ENCODE results near the gene GPR141. TPM values are rescaled to one million over a fixed set of nuclear protein-coding genes. Genes with fewer than 3 reads are reported as not detected.
A peak's percentile ranks its signal among the peaks of the same experiment; 100 is the strongest.

GPR141 gene
- total and polyA plus RNA-seq, 4 donors: 0.88 to 4.2 (median 1.2) TPM; not detected in 1

- ATAC-seq (ENCODE audit: low FRiP score) (peak; percentile 33), DNase-seq (no peak)
- no peaks in the 10 kb centered on the region for H3K36me3 ChIP-seq (ENCODE audit: control insufficient read depth in 1 of 2, insufficient read depth in 2 of 2, low read length in 1 of 2)
- H3K27me3 ChIP-seq (ENCODE audit: control insufficient read depth in 1 of 2, insufficient read depth in 2 of 2, low read length in 1 of 2): no peaks in the 10 kb centered on the region
- H3K27ac ChIP-seq (ENCODE audit: low read depth in 1 of 2, low read length in 2 of 2): no peak overlapping the region
- H3K9me3 ChIP-seq (ENCODE audit: control insufficient read depth, low read length): no peaks in the 10 kb centered on the region
- intact Hi-C loops (cut with DNase I): no loop called here
- H3K4me3 ChIP-seq (ENCODE audit: low read length in 2 of 2): no peak overlapping the region
- 73 to 80% methylated on average over 5 of the region's 5 CpGs for WGBS, 2 donors
- H3K4me1 ChIP-seq (ENCODE audit: control insufficient read depth in 1 of 2, insufficient read depth in 2 of 2, low read length in 2 of 2): no peaks in the 10 kb centered on the region
Measured at GRCh38 chr7:37674531-37674930, 9.0 kb upstream of the GPR141 start.

- no peaks in the 10 kb centered on the region for H3K27me3 ChIP-seq (ENCODE audit: control insufficient read depth in 1 of 2, insufficient read depth in 2 of 2, low read length in 1 of 2)
- no peak for ATAC-seq (ENCODE audit: low FRiP score)
- WGBS, 2 donors: 88 to 89% methylated on average over 1 of the region's 1 CpG
- DNase-seq: no peak
- H3K27ac ChIP-seq (ENCODE audit: low read depth in 1 of 2, low read length in 2 of 2): no peak overlapping the region
- no peaks in the 10 kb centered on the region for H3K36me3 ChIP-seq (ENCODE audit: control insufficient read depth in 1 of 2, insufficient read depth in 2 of 2, low read length in 1 of 2)
- intact Hi-C loops (cut with DNase I): no loop called here
- no peaks in the 10 kb centered on the region for H3K9me3 ChIP-seq (ENCODE audit: control insufficient read depth, low read length)
- no peak overlapping the region for H3K4me3 ChIP-seq (ENCODE audit: low read length in 2 of 2)
- no peaks in the 10 kb centered on the region for H3K4me1 ChIP-seq (ENCODE audit: control insufficient read depth in 1 of 2, insufficient read depth in 2 of 2, low read length in 2 of 2)
Measured at GRCh38 chr7:37675749-37676148, 7.8 kb upstream of the GPR141 start.

- H3K27me3 ChIP-seq (ENCODE audit: control insufficient read depth in 1 of 2, insufficient read depth in 2 of 2, low read length in 1 of 2): no peaks in the 10 kb centered on the region
- no peaks in the 10 kb centered on the region for H3K36me3 ChIP-seq (ENCODE audit: control insufficient read depth in 1 of 2, insufficient read depth in 2 of 2, low read length in 1 of 2)
- DNase-seq (no peak), ATAC-seq (ENCODE audit: low FRiP score) (no peak)
- H3K4me1 ChIP-seq (ENCODE audit: control insufficient read depth in 1 of 2, insufficient read depth in 2 of 2, low read length in 2 of 2): no peaks in the 10 kb centered on the region
- WGBS, 2 donors: 6 to 7% methylated on average over 1 of the region's 1 CpG
- no peaks in the 10 kb centered on the region for H3K9me3 ChIP-seq (ENCODE audit: control insufficient read depth, low read length)
- H3K27ac ChIP-seq (ENCODE audit: low read depth in 1 of 2, low read length in 2 of 2): no peak overlapping the region
- intact Hi-C loops (cut with DNase I): no loop called here
- H3K4me3 ChIP-seq (ENCODE audit: low read length in 2 of 2): no peak overlapping the region
Measured at GRCh38 chr7:37684927-37685326, 1.4 kb downstream of the GPR141 start.

GRCh38 chr7:37686556-37687345 lies 3.2 kb downstream of the GPR141 start:
- no peak overlapping the region for H3K27ac ChIP-seq (ENCODE audit: low read depth in 1 of 2, low read length in 2 of 2)
- 86 to 87% methylated on average over 4 of the region's 4 CpGs for WGBS, 2 donors
- ATAC-seq (ENCODE audit: low FRiP score) (no peak), DNase-seq (no peak)
- no peak overlapping the region for H3K4me3 ChIP-seq (ENCODE audit: low read length in 2 of 2)
- H3K9me3 ChIP-seq (ENCODE audit: control insufficient read depth, low read length): no peaks in the 10 kb centered on the region
- H3K4me1 ChIP-seq (ENCODE audit: control insufficient read depth in 1 of 2, insufficient read depth in 2 of 2, low read length in 2 of 2): no peaks in the 10 kb centered on the region
- H3K36me3 ChIP-seq (ENCODE audit: control insufficient read depth in 1 of 2, insufficient read depth in 2 of 2, low read length in 1 of 2): no peaks in the 10 kb centered on the region
- intact Hi-C loops (cut with DNase I): no loop called here
- H3K27me3 ChIP-seq (ENCODE audit: control insufficient read depth in 1 of 2, insufficient read depth in 2 of 2, low read length in 1 of 2): no peaks in the 10 kb centered on the region

- Histone ChIP-seq H3K9me3 (ENCODE audit: control insufficient read depth, low read length) (no peaks in the 10 kb centered on the region), H3K4me1 (ENCODE audit: control insufficient read depth in 1 of 2, insufficient read depth in 2 of 2, low read length in 2 of 2) (no peaks in the 10 kb centered on the region), H3K27ac (ENCODE audit: low read depth in 1 of 2, low read length in 2 of 2) (no peak overlapping the region), H3K27me3 (ENCODE audit: control insufficient read depth in 1 of 2, insufficient read depth in 2 of 2, low read length in 1 of 2) (no peaks in the 10 kb centered on the region), H3K4me3 (ENCODE audit: low read length in 2 of 2) (no peak overlapping the region), H3K36me3 (ENCODE audit: control insufficient read depth in 1 of 2, insufficient read depth in 2 of 2, low read length in 1 of 2) (no peaks in the 10 kb centered on the region)
- 92 to 95% methylated on average over 11 of the region's 11 CpGs for WGBS, 2 donors
- intact Hi-C loops (cut with DNase I): no loop called here
- ATAC-seq (ENCODE audit: low FRiP score) (no peak), DNase-seq (no peak)
Measured at GRCh38 chr7:37690206-37690605, 6.6 kb downstream of the GPR141 start.

GRCh38 chr7:37694208-37695094 lies 10.9 kb downstream of the GPR141 start:
- Histone ChIP-seq H3K36me3 (ENCODE audit: control insufficient read depth in 1 of 2, insufficient read depth in 2 of 2, low read length in 1 of 2) (no peaks in the 10 kb centered on the region), H3K27me3 (ENCODE audit: control insufficient read depth in 1 of 2, insufficient read depth in 2 of 2, low read length in 1 of 2) (no peaks in the 10 kb centered on the region), H3K9me3 (ENCODE audit: control insufficient read depth, low read length) (no peaks in the 10 kb centered on the region), H3K4me1 (ENCODE audit: control insufficient read depth in 1 of 2, insufficient read depth in 2 of 2, low read length in 2 of 2) (no peaks in the 10 kb centered on the region), H3K4me3 (ENCODE audit: low read length in 2 of 2) (no peak overlapping the region), H3K27ac (ENCODE audit: low read depth in 1 of 2, low read length in 2 of 2) (no peak overlapping the region)
- intact Hi-C loops (cut with DNase I): no loop called here
- ATAC-seq (ENCODE audit: low FRiP score) (no peak), DNase-seq (peak in 1 of 2 donors; percentile 52)
- 81 to 85% methylated on average over 4 of the region's 4 CpGs for WGBS, 2 donors

- DNase-seq (no peak), ATAC-seq (ENCODE audit: low FRiP score) (no peak)
- H3K9me3 ChIP-seq (ENCODE audit: control insufficient read depth, low read length): no peaks in the 10 kb centered on the region
- no peaks in the 10 kb centered on the region for H3K36me3 ChIP-seq (ENCODE audit: control insufficient read depth in 1 of 2, insufficient read depth in 2 of 2, low read length in 1 of 2)
- no peaks in the 10 kb centered on the region for H3K4me1 ChIP-seq (ENCODE audit: control insufficient read depth in 1 of 2, insufficient read depth in 2 of 2, low read length in 2 of 2)
- no peaks in the 10 kb centered on the region for H3K27me3 ChIP-seq (ENCODE audit: control insufficient read depth in 1 of 2, insufficient read depth in 2 of 2, low read length in 1 of 2)
- WGBS, 2 donors: 91 to 92% methylated on average over 4 of the region's 4 CpGs
- no peak overlapping the region for H3K27ac ChIP-seq (ENCODE audit: low read depth in 1 of 2, low read length in 2 of 2)
- H3K4me3 ChIP-seq (ENCODE audit: low read length in 2 of 2): no peak overlapping the region
- intact Hi-C loops (cut with DNase I): no loop called here
Measured at GRCh38 chr7:37698276-37698675, 14.7 kb downstream of the GPR141 start.

- Histone ChIP-seq H3K4me3 (ENCODE audit: low read length in 2 of 2) (no peak overlapping the region), H3K4me1 (ENCODE audit: control insufficient read depth in 1 of 2, insufficient read depth in 2 of 2, low read length in 2 of 2) (no peaks in the 10 kb centered on the region), H3K36me3 (ENCODE audit: control insufficient read depth in 1 of 2, insufficient read depth in 2 of 2, low read length in 1 of 2) (no peaks in the 10 kb centered on the region), H3K9me3 (ENCODE audit: control insufficient read depth, low read length) (no peaks in the 10 kb centered on the region), H3K27me3 (ENCODE audit: control insufficient read depth in 1 of 2, insufficient read depth in 2 of 2, low read length in 1 of 2) (no peaks in the 10 kb centered on the region), H3K27ac (ENCODE audit: low read depth in 1 of 2, low read length in 2 of 2) (no peak overlapping the region)
- DNase-seq: no peak
- 88 to 95% methylated on average over 2 of the region's 2 CpGs for WGBS, 2 donors
- intact Hi-C loops (cut with DNase I): no loop called here
- no peak for ATAC-seq (ENCODE audit: low FRiP score)
Measured at GRCh38 chr7:37698782-37699181, 15.2 kb downstream of the GPR141 start.
